SU-DHL-6 (cell line): ENCODE data around the gene PCED1A.

Experiments used
- CTCF ChIP-seq: fragments of 200-600 bp; sonication (generic); IDR thresholded peaks from one replicate; pipeline ENCODE4 v1.5.1; 2017; ENCODE audit warnings: antibody characterized with exemption, mild to moderate bottlenecking, low read length, moderate library complexity; ENCODE audit not compliant: insufficient read depth, poor library complexity, severe bottlenecking
- EZH2phosphoT487 ChIP-seq: fragments of 200-600 bp; sonication (generic), shearing (Covaris generic); conservative IDR thresholded peaks from 2 replicates; pipeline ENCODE4 v1.6.1; 2018; ENCODE audit warnings: mild to moderate bottlenecking, antibody characterized with exemption, low read length, moderate library complexity, mixed read lengths

GRCh38 chr20:2880650-2881049, 40.2 kb upstream of the PCED1A start:
- TF ChIP-seq CTCF (no peak), EZH2phosphoT487 (no peak)
